ENCODE data around the gene BSN. TPM values are rescaled to one million over a fixed set of nuclear protein-coding genes. Genes with fewer than 3 reads are reported as not detected.

BSN gene
- total RNA-seq, 1 donor from 2014 or later: 0.92 TPM

- H3K27me3 ChIP-seq (ENCODE audit: control insufficient read depth, insufficient read depth, low read length): no peaks in the 10 kb centered on the region
- no peaks in the 10 kb centered on the region for H3K36me3 ChIP-seq (ENCODE audit: control insufficient read depth, insufficient read depth, low read length)
- H3K4me3 ChIP-seq (ENCODE audit: low read depth, low read length): no peak overlapping the region
- peak; percentile 41 for DNase-seq (ENCODE audit: low read depth)
- TF ChIP-seq CTCF (IDR thresholded peaks at IDR 0.05; ENCODE audit: insufficient read depth, low read length, poor library complexity, severe bottlenecking): no peak
Observed at GRCh38 chr3:49668861-49669260, 114.6 kb downstream of the BSN start.

- no peaks in the 10 kb centered on the region for H3K27me3 ChIP-seq (ENCODE audit: control insufficient read depth, insufficient read depth, low read length)
- no peak for TF ChIP-seq CTCF (IDR thresholded peaks at IDR 0.05; ENCODE audit: insufficient read depth, low read length, poor library complexity, severe bottlenecking)
- no peaks in the 10 kb centered on the region for H3K36me3 ChIP-seq (ENCODE audit: control insufficient read depth, insufficient read depth, low read length)
- DNase-seq (ENCODE audit: low read depth): no peak
- no peak overlapping the region for H3K4me3 ChIP-seq (ENCODE audit: low read depth, low read length)
Observed at GRCh38 chr3:49669352-49669751, 115.1 kb downstream of the BSN start.

GRCh38 chr3:49670940-49671290 is 116.6 kb downstream of the BSN start:
- no peak for TF ChIP-seq CTCF (IDR thresholded peaks at IDR 0.05; ENCODE audit: insufficient read depth, low read length, poor library complexity, severe bottlenecking)
- H3K36me3 ChIP-seq (ENCODE audit: control insufficient read depth, insufficient read depth, low read length): no peaks in the 10 kb centered on the region
- H3K4me3 ChIP-seq (ENCODE audit: low read depth, low read length): no peak overlapping the region
- H3K27me3 ChIP-seq (ENCODE audit: control insufficient read depth, insufficient read depth, low read length): no peaks in the 10 kb centered on the region
- DNase-seq (ENCODE audit: low read depth): no peak

DNA sequence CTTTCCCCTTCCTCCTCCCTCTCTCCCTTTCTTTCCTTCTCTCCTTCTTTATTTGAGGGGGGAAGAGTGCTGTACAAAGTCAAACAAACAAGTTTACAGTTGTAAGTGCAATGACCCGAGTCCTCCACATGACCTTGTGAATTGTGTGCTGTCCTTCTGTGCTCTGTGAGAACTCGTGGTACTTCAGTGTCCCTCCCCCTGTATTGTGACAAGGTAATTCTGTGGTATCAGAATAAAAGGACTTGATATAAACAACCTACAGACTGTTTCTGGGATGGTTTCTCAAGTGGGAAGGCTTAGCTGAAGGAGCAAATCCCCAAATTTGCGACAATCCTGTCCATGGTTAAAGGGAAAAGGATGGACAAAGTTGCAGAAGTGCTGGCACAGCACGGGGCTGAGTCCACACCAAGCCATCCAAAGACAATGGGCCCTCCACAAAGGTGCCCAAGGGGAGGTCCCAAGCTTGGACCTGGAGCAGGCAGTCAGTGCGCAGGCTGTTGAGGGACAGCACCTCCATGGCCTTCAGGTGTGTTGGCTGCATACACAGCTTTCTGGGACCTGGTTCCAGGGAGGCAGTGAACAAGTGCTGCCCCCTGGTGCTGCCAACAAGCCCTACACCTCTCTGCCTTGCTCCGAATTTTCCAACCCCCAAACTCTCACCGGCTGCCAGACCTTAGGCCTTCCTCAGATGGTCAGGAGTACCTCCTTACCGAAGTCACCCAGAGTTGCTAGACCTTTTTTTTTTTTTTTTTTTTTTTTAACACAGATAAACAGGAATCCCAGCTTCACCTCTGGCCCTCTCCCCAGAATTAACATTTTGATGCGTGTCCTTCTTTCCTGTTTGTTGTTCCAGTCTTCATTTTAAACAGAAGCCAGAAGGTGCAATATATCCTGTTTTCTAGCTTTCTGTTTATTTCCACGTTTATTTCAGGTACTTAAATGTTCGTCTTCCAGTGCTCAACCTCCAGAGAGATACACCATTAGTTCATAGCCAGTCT is 117.3 kb downstream of the BSN start:
- peak; percentile 90 for TF ChIP-seq CTCF (IDR thresholded peaks at IDR 0.05; ENCODE audit: insufficient read depth, low read length, poor library complexity, severe bottlenecking)
- Histone ChIP-seq H3K4me3 (ENCODE audit: low read depth, low read length) (no peak overlapping the region), H3K36me3 (ENCODE audit: control insufficient read depth, insufficient read depth, low read length) (no peaks in the 10 kb centered on the region), H3K27me3 (ENCODE audit: control insufficient read depth, insufficient read depth, low read length) (no peaks in the 10 kb centered on the region)
- DNase-seq (ENCODE audit: low read depth): no peak

DNA sequence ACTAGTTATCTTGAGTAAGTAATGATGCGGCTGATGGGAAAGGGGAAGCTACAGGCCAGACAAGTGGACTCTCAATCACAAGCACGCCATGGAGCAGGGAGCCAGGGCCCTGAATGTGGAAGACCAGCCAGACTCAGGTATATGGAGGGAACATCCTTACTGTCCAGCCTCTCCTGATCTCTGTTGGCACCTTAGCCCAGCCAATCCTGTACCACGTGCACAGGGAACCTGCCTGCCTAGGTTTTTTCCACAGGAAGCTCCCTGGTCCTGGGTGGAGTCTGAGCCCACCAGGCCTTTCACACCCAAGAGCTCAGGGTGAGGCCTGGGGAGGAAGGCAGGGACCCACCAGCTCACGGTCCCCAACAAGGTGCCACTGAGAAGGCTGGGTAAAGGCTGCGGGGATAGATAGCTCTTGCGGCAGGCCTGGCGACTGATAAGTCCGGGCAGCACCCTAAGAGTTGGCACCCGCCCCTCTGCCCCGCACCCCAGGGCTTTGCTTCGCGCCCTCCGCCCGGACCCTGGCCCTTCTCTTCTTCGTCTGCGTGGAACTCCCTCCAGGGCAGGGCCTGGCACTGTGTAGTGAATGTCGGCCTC is 118.9 kb downstream of the BSN start:
- DNase-seq (ENCODE audit: low read depth): no peak
- Histone ChIP-seq H3K4me3 (ENCODE audit: low read depth, low read length) (peak overlapping the region; percentile 65), H3K27me3 (ENCODE audit: control insufficient read depth, insufficient read depth, low read length) (no peaks in the 10 kb centered on the region), H3K36me3 (ENCODE audit: control insufficient read depth, insufficient read depth, low read length) (peaks cover 3% of the 10 kb centered on the region)
- TF ChIP-seq CTCF (IDR thresholded peaks at IDR 0.05; ENCODE audit: insufficient read depth, low read length, poor library complexity, severe bottlenecking): no peak

All from kidney epithelial cell (primary cell).